Measurements from ENCODE around the gene KDM1B. TPM values are rescaled to one million over a fixed set of nuclear protein-coding genes. Genes with fewer than 3 reads are reported as not detected.

KDM1B gene
- total and polyA plus RNA-seq, 9 of the 15 experiments (the other 6 are each of a cell fraction or from before 2014, with no cell fraction given): 1.4 to 58.9 (median 36.3) TPM

GRCh38 chr6:18138906-18139305, 16.3 kb upstream of the KDM1B start (continued):
- TF ChIP-seq CTCF (IDR thresholded peaks at IDR 0.05 in 2 of 3, conservative IDR thresholded peaks at IDR 0.05 in 1 of 3; ENCODE audit: insufficient read depth in 2 of 3, low read depth in 1 of 3, low read length in 3 of 3) (0 out of 6 replicates have a peak, but pooled peaks of 1 of the 3 experiments have one; percentile 36), SIN3A (IDR thresholded peaks at IDR 0.05; ENCODE audit: borderline replicate concordance in 2 of 2, control insufficient read depth in 1 of 2, low read depth in 2 of 2, low read length in 2 of 2) (no peak), RAD21 (CRISPR knock-in tag; conservative IDR thresholded peaks at IDR 0.05 in 1 of 2, IDR thresholded peaks at IDR 0.05 in 1 of 2) (0 out of 4 replicates have a peak, but pooled peaks of 1 of the 2 experiments have one; percentile 6), PHF20 (IDR thresholded peaks at IDR 0.05; ENCODE audit: partially characterized antibody) (no peak), DACH1 (IDR thresholded peaks at IDR 0.05; ENCODE audit: partially characterized antibody) (no peak), ZFX (CRISPR knock-in tag; IDR thresholded peaks at IDR 0.05) (no peak), BCLAF1 (IDR thresholded peaks at IDR 0.05; ENCODE audit: borderline replicate concordance in 1 of 2, control insufficient read depth in 1 of 2, low read depth in 2 of 2, low read length in 1 of 2) (no peak), HSF4 (CRISPR knock-in tag; IDR thresholded peaks at IDR 0.05; ENCODE audit: borderline replicate concordance) (no peak)
- TF ChIP-seq, protein P1, sequence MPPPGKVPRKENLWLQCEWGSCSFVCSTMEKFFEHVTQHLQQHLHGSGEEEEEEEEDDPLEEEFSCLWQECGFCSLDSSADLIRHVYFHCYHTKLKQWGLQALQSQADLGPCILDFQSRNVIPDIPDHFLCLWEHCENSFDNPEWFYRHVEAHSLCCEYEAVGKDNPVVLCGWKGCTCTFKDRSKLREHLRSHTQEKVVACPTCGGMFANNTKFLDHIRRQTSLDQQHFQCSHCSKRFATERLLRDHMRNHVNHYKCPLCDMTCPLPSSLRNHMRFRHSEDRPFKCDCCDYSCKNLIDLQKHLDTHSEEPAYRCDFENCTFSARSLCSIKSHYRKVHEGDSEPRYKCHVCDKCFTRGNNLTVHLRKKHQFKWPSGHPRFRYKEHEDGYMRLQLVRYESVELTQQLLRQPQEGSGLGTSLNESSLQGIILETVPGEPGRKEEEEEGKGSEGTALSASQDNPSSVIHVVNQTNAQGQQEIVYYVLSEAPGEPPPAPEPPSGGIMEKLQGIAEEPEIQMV (tag; conservative IDR thresholded peaks at IDR 0.05; ENCODE audit: low read depth): no peak
- TF ChIP-seq, protein P2, sequence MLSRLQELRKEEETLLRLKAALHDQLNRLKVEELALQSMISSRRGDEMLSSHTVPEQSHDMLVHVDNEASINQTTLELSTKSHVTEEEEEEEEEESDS (CRISPR knock-in tag; IDR thresholded peaks at IDR 0.05): no peak

Data from K562 (cell line).